Purkinje cell (primary cell): Measurements from ENCODE around the gene ZFP36L2. TPM values are rescaled to one million over a fixed set of nuclear protein-coding genes. Genes with fewer than 3 reads are reported as not detected.

Source experiments
- polyA plus RNA-seq: library from polyadenylated mRNA; unstranded; fragments of >200 nt; fragmentation: Nextera tagmentation; gene quantifications from 2 replicates; pipeline ENCODE4 v1.2.1, GENCODE V29; 2014

Gene ZFP36L2
- 1.1 and 2.9 TPM in 2 replicates for polyA plus RNA-seq

GRCh38 chr2:43226558-43226954 is at the start of gene ZFP36L2:
TSS of gene ZFP36L2 (minus strand) at chr2:43226606. CDS start at chr2:43226315, 291 bp downstream.

